NB4 (cell line): ENCODE measurements around the gene HOXA6.
A peak's percentile ranks its signal among the peaks of the same experiment; 100 is the strongest.

Experiments used
- DNase-seq: peaks from one replicate; pipeline ENCODE4 v3.0.0; 2010; ENCODE audit warnings: low read depth
- H3K4me3 ChIP-seq: one replicate; pipeline ENCODE4 v1.5.1; 2011; ENCODE audit warnings: mild to moderate bottlenecking, low read depth, low read length, moderate library complexity
- CTCF ChIP-seq: IDR thresholded peaks from one replicate; pipeline ENCODE4 v1.5.1; 2012; ENCODE audit warnings: low read depth, low read length
- MAX ChIP-seq: IDR thresholded peaks from 2 replicates; pipeline ENCODE4 v1.6.1; 2011; ENCODE audit warnings: low read depth, low read length
- MYC ChIP-seq: IDR thresholded peaks from 2 replicates; pipeline ENCODE4 v1.6.1; 2011; ENCODE audit warnings: low read depth, low read length
- POLR2A ChIP-seq: IDR thresholded peaks from 2 replicates; pipeline ENCODE4 v1.6.1; 2011; ENCODE audit warnings: mild to moderate bottlenecking; ENCODE audit not compliant: insufficient read length; ENCODE audit errors: extremely low read depth

HOXA6 gene

GRCh38 chr7:27188386-27189294 is 41.1 kb upstream of the HOXA6 start:
- peak; percentile 91 for DNase-seq
- TF ChIP-seq MYC (peak; percentile 54), MAX (peak; percentile 64), POLR2A (peak; percentile 30), CTCF (no peak)
- peak overlapping the region; percentile 75 for H3K4me3 ChIP-seq

GRCh38 chr7:27187475-27188385 is 40.2 kb upstream of the HOXA6 start:
- TF ChIP-seq CTCF (peak; percentile 5), MAX (no peak), POLR2A (no peak), MYC (peak; percentile 46; the same call in 1 of the 2 replicates)
- peak; percentile 84 for DNase-seq
- H3K4me3 ChIP-seq = peak overlapping the region; percentile 75

GRCh38 chr7:27186668-27187474 is 39.3 kb upstream of the HOXA6 start:
- peak overlapping the region; percentile 75 for H3K4me3 ChIP-seq
- peak; percentile 22 for DNase-seq
- no peak for TF ChIP-seq MAX
- TF ChIP-seq MYC = no peak
- TF ChIP-seq POLR2A = no peak
- TF ChIP-seq CTCF = no peak

- no peak for TF ChIP-seq MAX
- TF ChIP-seq POLR2A = no peak
- TF ChIP-seq MYC = no peak
- TF ChIP-seq CTCF = no peak
- DNase-seq = peak; percentile 46
- peak overlapping the region; percentile 77 for H3K4me3 ChIP-seq
Measured at GRCh38 chr7:27185854-27186667, 38.5 kb upstream of the HOXA6 start.
